Stimulated activated CD4-positive, alpha-beta T cell treated with anti-CD3 and anti-CD28 coated beads, TNF-alpha, amount 100 ng/mL, for 4 hours (primary cell): ENCODE results near the gene SLC22A3.
"Not testable (repeated sequence)": the region's sequence is repeated elsewhere in the genome, so short reads cannot be mapped to it uniquely, and the experiment has no call there.

Experiments used
- DNase-seq, 3 experiments: peaks; one replicate each; pipeline ENCODE4 v3.0.0-alpha.2; 2020; ENCODE audit warnings: low read depth in 3 of 3

Gene SLC22A3

DNA sequence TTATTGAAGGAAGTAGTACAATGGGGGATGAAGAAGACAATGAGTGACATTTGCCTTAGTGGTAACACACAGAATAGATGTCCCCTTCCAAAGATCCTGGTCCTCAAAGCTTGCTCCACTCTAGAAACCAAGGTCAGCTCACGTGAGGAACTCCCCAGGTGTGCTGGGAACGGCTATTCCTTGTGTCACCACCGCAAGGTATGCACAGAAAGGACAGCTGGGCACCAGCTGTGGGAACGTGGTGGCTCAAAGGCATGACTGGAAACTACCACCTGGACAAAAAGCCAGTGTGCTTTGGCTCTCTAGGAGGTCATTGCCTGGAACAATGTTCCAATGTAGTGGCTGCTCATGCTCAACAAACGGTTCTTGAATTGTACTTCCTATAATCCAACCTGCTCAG, 94.0 kb downstream of the SLC22A3 start:
- no peak for DNase-seq

DNA sequence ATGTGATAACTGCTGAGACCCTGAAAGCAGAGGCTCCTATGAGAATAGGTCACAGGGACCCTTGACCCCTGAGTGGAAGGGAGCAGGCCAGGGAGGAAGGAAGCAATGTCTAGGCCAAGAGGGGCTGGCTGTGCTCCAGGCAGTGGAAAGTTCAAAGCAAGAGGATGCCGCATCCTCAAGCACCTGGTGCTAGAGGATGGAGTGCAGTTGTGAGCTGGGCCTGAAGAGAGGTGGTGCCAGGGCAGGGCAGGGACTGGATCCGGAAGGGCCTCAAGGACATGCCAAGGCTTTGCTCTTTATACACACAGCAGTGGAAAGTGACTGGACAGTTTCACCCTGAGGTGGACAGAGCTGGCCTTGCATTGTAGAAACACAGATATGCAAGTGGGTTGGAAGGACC, 97.0 kb downstream of the SLC22A3 start:
- no peak for DNase-seq

DNA sequence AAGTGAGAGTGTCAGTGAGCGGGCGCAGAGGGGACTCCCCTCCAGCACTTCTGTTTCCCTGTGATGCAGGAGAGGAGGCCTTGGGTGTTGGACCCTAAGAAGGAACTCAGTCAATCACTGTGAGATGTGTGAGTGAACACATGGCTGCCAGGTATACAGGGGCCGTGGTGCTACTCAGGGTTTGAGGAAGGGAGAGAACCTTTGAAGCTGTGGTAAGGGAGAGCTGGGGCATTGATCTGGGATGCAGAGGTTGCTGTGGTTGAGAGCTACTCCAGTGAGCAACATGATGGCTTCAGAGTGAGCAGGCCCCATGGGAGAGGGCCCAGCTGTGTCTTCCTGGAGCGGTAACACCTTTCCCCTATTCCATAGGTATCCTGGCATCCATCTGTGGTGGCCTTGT, 99.2 kb downstream of the SLC22A3 start:
- DNase-seq = no peak

DNA sequence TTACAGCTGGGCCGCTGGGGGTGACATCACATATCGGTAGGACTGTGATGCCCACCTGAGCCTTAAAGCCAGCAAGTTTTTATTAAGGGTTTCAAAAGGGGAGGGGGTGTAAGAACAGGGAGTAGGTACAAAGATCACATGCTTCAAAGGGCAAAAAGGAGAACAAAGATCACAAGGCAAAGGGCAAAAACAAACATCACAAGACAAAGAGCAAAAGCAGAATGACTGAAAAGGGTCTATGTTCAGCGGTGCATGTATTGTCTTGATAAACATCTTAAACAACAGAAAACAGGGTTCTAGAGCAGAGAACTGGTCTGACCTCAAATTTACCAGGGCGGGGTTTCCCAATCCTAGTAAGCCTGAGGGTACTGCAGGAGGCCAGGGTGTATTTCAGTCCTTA, 101.6 kb downstream of the SLC22A3 start:
- not testable (repeated sequence) for DNase-seq

DNA sequence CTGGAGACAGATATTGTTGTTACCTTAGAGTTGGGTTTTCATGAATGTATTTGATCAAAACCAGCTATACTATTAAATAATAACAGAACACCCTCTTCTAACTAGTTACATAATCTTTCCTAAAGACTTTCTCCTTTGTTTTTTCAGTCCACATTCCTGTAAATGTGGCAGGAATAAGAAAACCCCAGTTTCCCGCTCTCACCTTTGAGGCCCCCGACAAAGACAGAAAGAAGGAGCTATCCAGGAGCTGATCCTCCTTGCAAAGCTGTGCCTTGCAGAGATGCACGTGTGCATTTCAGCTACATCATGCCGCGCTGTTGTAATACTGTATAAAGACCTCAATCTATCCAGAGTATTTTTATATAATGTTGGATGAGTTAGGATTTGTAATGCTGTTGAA, 102.7 kb downstream of the SLC22A3 start:
- no peak for DNase-seq

DNA sequence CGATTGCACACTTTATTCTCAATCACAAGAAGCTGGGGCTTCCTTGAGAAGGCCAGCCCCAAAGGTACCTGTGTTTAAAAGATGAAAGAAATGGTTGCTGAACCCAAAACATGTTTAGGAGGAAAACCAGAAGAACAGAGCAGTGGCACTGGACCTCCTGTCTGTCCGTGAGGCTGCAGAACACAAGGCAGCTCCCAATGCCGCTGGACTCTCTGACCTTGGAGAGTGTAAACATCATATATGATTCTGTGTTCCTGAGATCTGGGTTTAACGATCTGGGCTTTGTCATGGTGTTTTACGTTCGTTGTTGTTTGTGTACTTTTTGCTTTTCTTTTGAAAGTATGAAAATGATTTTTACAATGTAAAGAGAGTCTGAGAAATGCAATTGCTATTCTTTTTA, 106.1 kb downstream of the SLC22A3 start:
- no peak for DNase-seq

DNA sequence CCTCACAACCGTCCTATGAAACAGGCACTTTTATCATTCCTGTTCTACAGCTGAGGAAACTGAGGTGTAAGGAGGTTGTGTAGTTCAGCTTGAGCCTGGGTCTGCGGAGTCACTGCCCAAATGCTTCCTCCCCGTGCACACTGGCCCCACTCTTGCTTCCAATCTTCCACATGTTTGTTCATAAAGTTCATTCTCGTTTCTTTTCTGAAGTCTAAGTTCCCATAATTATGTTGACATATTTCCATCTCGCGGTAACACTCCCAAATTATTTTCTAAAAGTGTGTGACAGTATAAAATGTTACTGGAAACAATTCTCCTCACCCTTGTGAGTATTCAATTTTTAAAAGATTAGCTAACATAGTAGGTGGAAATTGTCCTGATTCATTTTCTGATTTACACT, 106.9 kb downstream of the SLC22A3 start:
- no peak for DNase-seq

DNA sequence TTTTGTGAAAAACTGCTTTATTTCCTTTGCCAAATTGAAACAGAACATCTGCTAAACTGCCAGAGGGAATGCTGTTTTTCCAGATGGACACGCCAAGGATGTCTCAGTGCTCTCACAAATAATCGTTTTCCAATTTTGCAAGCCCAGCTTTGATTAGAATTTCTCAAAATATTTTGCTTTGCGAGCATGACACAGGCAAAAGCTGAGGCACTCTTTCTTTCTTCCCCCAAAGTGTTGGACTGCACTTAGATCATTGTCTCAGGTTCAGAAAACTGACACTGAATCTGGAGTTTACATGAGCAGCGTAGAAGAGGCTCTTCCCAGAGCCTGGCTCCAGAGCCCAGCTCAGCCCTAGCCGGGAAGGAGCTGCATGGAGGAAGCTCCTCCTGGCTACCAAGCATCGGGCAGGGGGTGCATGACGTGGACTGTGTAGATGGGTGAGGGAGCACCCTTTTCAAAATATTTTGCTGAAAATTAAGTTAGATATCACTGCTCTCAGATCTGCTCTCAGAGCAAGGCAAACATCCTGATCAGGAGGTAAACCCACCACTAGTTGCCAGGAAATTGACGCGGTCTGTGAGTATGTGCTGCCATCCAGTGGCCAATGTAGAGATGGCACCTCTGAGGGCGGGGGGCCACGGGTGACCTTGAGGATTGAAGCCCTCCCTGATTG, 107.5 kb downstream of the SLC22A3 start:
- DNase-seq = peak; percentile 50 to 56 (median 53)

DNA sequence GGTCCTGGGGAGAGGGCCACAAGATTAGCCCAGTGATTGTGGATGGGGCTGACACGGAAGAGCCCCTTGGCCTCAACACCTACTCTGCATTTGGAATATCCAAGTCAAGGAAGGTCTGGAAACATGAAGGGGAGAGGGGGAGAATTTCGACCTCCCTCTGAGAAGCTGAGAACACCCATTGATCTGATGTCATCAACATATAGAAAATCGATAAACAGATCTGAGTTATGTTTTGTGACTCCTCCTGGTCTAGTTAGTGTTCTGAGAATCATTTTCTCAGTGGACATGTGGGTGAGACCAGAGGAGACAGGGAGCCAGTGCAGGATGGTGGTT, 108.0 kb downstream of the SLC22A3 start:
- DNase-seq = no peak

DNA sequence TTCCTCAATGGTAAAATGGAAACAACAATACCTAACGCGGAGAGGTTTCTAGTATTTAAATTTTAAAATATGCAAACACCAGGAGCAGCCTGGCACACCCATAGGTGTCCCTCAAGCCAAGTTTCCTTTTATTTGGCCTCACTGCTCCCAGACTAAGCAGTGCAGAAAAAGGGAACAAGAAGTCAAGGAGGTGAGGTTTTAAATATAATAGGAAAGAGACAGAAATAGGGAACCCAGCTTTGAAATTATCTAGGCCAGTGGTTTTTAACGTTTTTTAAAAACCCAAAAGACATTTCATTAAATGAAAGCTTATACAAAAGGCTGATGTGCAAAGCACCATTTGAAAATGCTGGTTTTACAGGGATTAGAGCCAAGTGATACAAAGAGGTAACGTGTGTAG, 109.6 kb downstream of the SLC22A3 start:
- no peak for DNase-seq

DNA sequence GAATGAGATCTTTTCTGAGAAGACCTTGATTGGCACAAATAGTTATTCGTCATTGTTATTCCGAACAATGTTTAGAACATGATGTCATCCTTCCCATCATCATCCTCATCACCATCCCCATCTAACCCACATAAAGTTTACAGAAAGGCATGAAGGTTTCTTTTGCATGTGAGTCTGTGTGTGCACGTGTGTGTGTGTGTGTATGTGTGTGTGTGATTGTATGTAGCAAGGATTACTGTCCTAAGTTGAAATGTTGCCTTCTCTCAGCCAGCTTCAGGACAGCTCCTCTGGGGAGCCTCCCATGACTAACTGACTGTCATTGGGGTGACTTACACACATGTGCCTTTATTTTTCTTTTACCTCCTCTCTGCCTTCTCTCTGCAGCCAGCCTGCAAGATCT, 113.5 kb downstream of the SLC22A3 start:
- DNase-seq = no peak

DNA sequence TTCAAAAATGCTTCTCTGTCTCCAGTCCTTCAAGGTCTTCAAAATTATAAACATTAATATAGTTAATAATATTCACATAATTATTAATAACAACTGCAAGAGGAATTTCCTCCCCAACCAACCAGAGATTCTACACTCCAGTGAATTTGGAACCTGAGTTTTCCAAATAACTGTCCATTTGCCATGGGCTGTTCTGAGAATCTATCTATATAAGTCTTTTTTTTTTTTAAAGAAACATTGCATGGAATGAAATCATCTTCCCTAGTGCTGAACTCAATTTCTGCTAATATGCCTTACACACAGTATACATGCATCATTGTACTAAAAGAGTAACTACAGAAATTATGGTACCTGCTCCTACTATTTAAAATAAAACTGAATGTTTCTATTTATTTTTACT, 113.9 kb downstream of the SLC22A3 start:
- no peak for DNase-seq

DNA sequence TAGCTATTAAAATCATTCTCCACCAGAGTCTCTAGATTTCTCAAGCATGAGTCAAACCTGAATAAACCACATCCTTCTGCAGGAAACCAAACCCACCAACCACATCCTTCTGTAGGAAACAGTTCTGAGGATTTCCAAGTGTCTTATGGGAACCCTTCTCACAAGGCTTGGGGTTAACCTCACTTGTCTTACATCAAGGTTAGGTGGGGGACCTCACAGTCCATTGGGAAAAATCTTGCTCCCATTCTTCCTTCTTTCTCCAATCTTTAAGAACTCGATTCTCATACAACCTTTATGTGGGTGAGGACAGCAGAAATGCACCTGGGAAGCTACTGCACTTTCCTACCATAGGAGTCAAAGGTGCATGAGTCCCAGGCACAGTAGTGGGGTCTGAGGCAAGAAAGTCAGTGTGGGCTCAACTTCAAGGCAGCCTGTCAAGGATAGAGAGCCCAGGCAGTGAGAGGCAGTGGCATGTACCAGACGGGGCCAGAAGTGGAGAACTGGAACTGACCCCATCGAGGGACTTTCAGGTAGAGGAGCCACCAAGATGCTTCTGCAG, 114.5 kb downstream of the SLC22A3 start:
- peak in 2 of 3 experiments; percentile 16 to 31 for DNase-seq

DNA sequence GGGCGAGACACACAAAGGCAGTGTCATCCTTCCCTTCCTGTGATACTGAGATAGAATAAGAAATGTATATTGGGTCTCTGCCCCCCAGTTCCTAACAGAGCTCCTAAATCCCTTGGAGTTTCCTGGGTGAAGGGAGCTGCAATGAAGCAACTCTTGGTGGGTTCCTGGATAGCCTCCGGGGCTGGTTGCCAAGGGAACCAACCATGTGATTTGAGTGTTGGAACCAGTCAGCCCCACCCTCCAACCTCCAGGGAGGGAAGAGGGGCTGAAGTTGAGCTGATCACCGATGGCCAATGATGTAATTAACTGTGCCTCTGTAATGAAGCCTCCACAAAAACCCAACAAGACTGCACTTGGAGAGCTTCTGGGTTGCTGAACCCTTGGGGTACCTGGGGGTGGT, 116.6 kb downstream of the SLC22A3 start:
- DNase-seq = no peak

DNA sequence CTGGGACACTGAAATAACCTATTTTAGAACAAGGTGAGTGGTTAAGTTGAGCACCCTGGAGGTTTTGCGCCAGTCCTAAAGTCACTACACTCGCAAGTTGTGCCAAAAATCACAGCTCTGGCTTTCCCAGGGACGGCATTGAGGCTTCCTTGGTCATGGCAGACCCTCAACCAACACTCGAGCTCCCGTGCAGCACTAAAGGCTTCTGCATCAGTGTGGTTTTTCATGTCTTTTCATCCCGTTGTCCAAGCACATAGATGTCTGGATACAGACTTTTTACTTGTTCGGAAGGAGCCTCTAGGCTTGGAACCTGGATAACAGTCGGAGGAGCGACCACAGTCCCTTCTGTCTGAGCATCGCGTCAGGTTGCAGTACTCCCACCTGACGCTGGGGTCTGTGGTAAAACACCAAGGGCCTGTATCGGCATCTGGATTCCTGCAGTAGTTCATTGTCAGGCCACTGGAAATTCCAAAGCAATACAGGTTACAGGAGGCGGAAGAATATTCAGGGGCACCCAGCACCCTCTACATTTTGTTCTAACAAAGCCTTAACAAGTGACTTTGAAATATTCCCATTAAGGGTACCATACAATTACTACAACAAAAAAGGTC, 119.2 kb downstream of the SLC22A3 start:
- DNase-seq = not testable (repeated sequence)

DNA sequence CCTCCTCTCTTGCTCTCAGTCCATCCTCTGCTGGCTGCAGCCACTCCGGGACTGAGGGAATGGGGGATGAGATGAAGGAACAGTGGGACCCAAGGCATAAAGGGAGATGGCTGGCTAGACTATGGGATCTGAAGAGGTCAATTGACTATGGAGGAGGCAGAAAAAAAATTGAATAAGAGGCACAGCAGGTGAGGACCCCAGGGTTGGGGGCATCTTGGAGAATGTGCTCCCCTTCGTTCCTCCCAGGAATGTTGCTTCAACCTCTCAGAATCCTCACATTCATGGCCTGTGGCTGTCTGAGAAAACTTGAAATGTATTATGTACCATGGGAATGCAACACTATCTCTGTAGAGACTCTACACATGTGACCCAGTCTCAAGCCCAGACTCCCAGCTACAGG, 121.0 kb downstream of the SLC22A3 start:
- DNase-seq = no peak

DNA sequence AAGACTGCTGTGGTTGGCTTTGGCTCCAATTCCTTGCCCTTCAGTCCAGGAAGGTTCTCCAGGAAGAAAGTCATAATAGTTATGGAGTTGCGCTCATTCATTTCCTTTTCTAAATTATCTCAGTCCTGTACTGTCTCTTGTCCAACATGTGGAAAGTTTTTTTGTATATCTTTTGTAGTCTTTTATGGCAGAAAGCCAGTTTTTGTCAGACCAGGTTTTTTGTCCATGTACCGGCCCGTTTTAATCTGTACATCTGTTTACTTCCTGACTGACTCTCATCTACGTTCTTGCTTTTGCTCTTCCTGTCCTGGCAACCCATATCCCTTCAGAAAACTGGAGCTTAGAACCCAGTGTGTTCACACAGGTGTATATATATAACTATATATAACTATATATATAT, 127.9 kb downstream of the SLC22A3 start:
- not testable (repeated sequence) for DNase-seq

DNA sequence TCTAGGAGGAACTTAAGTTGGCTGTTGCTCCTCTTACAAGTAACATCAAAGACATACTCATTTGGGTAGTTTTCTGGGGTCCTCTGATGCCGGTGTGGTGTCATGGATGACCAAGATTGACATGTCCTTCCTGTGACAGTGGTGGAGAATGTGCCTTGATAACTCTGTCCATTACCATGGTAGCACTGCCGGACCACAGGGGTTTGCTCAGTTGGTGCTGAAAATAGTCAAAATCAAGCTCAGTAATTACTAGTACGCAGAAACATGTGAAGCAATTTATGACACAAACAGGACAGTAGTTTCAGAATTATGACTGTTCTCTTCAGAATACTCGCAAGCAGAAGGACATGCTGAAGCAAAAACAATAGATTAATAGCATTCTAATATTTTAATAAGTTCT, 128.9 kb downstream of the SLC22A3 start:
- DNase-seq = not testable (repeated sequence)

DNA sequence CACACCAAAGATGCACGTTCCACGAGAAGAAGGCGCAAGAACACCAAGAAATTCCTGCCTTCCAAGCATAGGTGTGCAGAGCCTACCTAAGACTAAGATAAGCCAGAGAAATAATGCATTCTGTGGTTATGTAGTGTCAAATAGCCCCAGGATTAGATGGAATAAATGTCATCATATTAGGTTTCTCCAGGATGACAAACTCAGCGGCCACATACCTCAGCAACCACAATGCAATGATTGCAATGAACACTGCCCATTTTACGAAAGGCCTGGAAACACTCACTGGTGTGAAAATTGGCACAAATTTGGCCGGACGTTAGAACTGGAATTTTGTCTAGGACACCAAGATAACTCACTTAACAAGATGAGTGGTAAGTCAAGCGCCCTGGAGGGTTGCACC, 129.7 kb downstream of the SLC22A3 start:
- DNase-seq = no peak

DNA sequence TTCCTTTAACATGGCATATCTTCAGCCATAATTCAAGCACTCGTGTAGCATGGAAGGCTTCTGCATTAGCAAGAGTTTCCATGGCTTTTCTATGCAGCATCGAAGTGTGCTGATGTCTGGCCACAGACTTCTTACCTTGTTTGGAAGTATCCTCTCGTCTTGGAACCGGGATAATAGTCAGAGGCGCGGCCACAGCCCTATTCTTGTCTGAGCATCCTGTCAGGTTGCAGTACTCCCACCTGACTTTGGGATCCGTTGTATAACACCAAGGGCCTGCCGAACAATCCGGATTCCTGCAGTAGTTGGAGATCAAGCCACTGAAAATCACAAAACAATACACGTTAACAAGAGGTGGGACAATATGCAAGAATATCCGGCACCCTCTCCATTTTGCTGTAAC, 138.9 kb downstream of the SLC22A3 start:
- no peak for DNase-seq

DNA sequence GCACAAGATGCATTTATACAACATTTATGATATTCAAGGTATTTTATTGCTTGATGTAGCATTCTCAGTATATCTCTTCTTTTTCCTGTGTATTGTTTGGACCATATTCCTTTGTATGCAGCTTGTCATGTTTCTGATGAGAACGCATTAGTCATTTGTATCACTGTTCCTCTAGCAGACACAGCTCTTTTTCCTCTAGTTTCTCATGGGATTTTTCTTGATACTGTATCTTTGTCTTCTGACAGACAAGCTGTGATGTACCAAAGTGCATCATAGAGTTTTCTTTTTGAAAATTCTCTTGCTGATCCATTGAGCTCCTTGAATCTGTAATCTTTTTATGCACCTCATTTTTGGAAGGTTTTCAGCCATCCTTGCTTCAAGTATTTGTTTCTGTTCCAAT, 140.9 kb downstream of the SLC22A3 start:
- DNase-seq = no peak

DNA sequence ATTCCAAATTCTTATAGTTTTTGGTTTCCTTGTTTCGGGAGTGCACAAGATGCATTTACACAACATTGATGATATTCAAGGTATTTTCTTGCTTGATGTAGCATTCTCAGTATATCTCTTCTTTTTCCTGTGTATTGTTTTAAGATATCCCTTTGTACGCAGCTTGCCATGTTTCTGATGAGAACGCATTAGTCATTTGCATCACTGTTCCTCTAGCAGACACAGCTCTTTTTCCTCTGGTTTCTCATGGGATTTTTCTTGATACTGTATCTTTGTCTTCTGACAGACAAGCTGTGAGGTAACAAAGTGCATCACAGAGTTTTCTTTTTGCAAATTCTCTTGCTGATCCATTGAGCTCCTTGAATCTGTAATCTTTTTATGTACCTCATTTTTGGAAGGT, 146.4 kb downstream of the SLC22A3 start:
- DNase-seq = no peak

DNA sequence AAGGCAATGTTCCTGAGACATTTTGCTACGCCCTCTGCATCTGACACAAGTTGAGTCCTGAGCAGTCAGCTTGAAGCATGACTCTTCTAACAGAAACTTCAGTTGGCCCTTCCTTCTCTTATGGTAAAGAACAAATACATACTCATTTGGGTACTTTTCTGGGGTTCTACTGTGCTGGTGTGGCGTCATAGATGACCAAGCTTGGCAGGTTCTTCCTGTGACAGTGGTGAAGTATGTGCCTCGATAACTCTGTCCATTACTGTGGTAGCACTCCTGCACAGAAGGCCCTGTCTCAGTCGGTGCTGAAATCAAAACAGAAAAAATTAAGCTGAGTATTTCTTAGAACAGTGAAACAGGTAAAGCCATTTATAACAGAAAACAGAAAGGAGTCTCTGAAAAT, 152.5 kb downstream of the SLC22A3 start:
- no peak for DNase-seq
